ENCODE data around the gene GPC5.

DNA sequence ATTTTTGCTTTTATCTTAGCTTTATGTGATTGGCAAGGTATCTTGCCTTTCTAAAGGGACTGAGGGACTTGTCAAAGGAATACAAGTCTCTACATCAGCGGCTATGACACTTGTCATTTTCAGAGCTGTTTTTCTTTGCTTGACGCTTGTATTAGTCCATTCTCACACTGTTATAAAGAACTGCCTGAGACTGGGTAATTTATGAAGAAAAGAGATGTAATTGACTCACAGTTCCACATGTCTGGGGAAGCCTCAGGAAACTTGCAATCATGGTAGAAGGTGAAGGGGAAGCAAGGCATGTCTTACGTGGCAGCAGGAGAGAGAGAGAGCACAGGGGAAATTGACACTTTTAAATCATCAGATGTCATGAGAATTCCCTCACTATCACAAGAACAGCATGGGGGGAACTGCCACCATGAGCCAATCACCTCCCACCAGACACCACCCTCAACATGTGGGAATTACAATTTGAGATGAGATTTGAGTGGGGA, 128.2 kb downstream of the GPC5 start:
- TF ChIP-seq POLR2A (IDR thresholded peaks at IDR 0.05) (no peak), CTCF (IDR thresholded peaks at IDR 0.05 in 4 of 5, conservative IDR thresholded peaks at IDR 0.05 in 1 of 5) (no peak)

All from gastrocnemius medialis (tissue), 4 donors.